SK-N-SH treated with all-trans-retinoic acid at 6 μM for 48 hours (cell line): ENCODE data around the gene CD46.

ENCODE experiments used
- GLIS3 ChIP-seq: fragments of 250-450 bp; sonication (Bioruptor Pico); IDR thresholded peaks from 2 replicates; pipeline ENCODE4 v1.5.0; 2020; ENCODE audit warnings: mild to moderate bottlenecking, moderate library complexity
- RARB ChIP-seq: fragments of 250-450 bp; sonication (Bioruptor Pico); IDR thresholded peaks from 2 replicates; pipeline ENCODE4 v1.8.0; 2021; ENCODE audit warnings: mild to moderate bottlenecking, moderate library complexity
- TSHZ2 ChIP-seq: fragments of 250-450 bp; sonication (Bioruptor Pico); IDR thresholded peaks from 2 replicates; pipeline ENCODE4 v1.5.0; 2020; ENCODE audit warnings: mild to moderate bottlenecking, moderate library complexity
- ZNF70 ChIP-seq: fragments of 450-650 bp; formaldehyde crosslinking; IDR thresholded peaks from 2 replicates; pipeline ENCODE4 v1.5.0; 2020; ENCODE audit warnings: mild to moderate bottlenecking, moderate library complexity

GRCh38 chr1:207754011-207754410 is 2.2 kb downstream of the CD46 start:
- no peak for TF ChIP-seq RARB (CRISPR knock-in tag)
- TF ChIP-seq GLIS3 (CRISPR knock-in tag) = no peak
- TF ChIP-seq ZNF70 (CRISPR knock-in tag) = no peak
- no peak for TF ChIP-seq TSHZ2 (CRISPR knock-in tag)
